ENCODE results near the gene HARS2.

- TF ChIP-seq HDGF (IDR thresholded peaks at IDR 0.05; ENCODE audit: borderline replicate concordance) (no peak), BHLHE40 (IDR thresholded peaks at IDR 0.05; ENCODE audit: borderline replicate concordance) (no peak), FOXM1 (IDR thresholded peaks at IDR 0.05; ENCODE audit: borderline replicate concordance) (no peak), SUZ12 (IDR thresholded peaks at IDR 0.05) (no peak), NFRKB (IDR thresholded peaks at IDR 0.05) (no peak), SP1 (IDR thresholded peaks at IDR 0.05) (no peak), ELF4 (IDR thresholded peaks at IDR 0.05) (no peak)
These were observed 27.0 kb downstream of the HARS2 start for GRCh38 chr5:140718266-140718592.

All from HEK293T (cell line).